OCI-LY3 (cell line): ENCODE measurements around the gene DNMT3L.

Experiments
- H2AFZ ChIP-seq: fragments of 200-600, 300-600 bp; shearing (Covaris generic); 2 replicates; pipeline ENCODE4 v1.6.0; 2014; ENCODE audit warnings: antibody characterized with exemption, low read depth, low read length
- H3K27ac ChIP-seq: fragments of 200-600, 300-600 bp; sonication (generic); 2 replicates; pipeline ENCODE4 v1.5.1; 2014; ENCODE audit warnings: mild to moderate bottlenecking, low read length, moderate library complexity, mixed read lengths
- H3K27me3 ChIP-seq: fragments of 200-600, 300-600 bp; sonication (generic); 2 replicates; pipeline ENCODE4 v1.6.1; 2014; ENCODE audit warnings: low read depth, low read length, mixed read lengths
- H3K36me3 ChIP-seq: fragments of 200-600, 300-600 bp; sonication (generic); replicated peaks from 2 replicates; pipeline ENCODE3; 2014; ENCODE audit warnings: low read depth, low read length, mixed read lengths
- H3K4me1 ChIP-seq: fragments of 300-600, 200-600 bp; sonication (generic); 2 replicates; pipeline ENCODE4 v1.6.1; 2014; ENCODE audit warnings: low read length, mixed read lengths
- H3K4me2 ChIP-seq: fragments of 200-600, 300-600 bp; sonication (generic); 2 replicates; pipeline ENCODE4 v1.6.1; 2014; ENCODE audit warnings: low read length, mixed read lengths
- H3K4me3 ChIP-seq: fragments of 300-600, 200-600 bp; sonication (generic); 2 replicates; pipeline ENCODE4 v1.5.1; 2014; ENCODE audit warnings: antibody characterized with exemption, mild to moderate bottlenecking, low read length, moderate library complexity
- H3K79me2 ChIP-seq: fragments of 300-600, 200-600 bp; shearing (Covaris generic); 2 replicates; pipeline ENCODE4 v1.6.1; 2014; ENCODE audit warnings: mild to moderate bottlenecking, low read length, mixed read lengths
- H3K9ac ChIP-seq: fragments of 300-600, 200-600 bp; shearing (Covaris generic); 2 replicates; pipeline ENCODE4 v1.6.0; 2014; ENCODE audit warnings: mild to moderate bottlenecking, low read length, moderate library complexity
- H3K9me3 ChIP-seq: fragments of 200-600, 300-600 bp; shearing (Covaris generic); 2 replicates; pipeline ENCODE4 v1.6.1; 2014; ENCODE audit warnings: low read length, mixed read lengths; ENCODE audit not compliant: insufficient read depth
- H4K20me1 ChIP-seq: fragments of 200-600, 300-600 bp; sonication (generic); 2 replicates; pipeline ENCODE4 v1.6.1; 2016; ENCODE audit warnings: low read length, mixed read lengths; ENCODE audit not compliant: insufficient read depth
- CTCF ChIP-seq: fragments of 200-600, 300-600 bp; sonication (generic); IDR thresholded peaks from 2 replicates; pipeline ENCODE4 v1.5.1; 2014; ENCODE audit warnings: antibody characterized with exemption, low read length, low read depth
- EZH2phosphoT487 ChIP-seq: fragments of 200-600 bp; shearing (Covaris generic); IDR thresholded peaks from 2 replicates; pipeline ENCODE4 v1.6.1; 2018; ENCODE audit warnings: antibody characterized with exemption, mixed run types, low read depth

The DNMT3L gene

GRCh38 chr21:44291078-44291935, 29.6 kb upstream of the DNMT3L start:
- H3K4me2 ChIP-seq = peak overlapping the region; percentile 45
- H4K20me1 ChIP-seq = no peaks in the 10 kb centered on the region
- H3K9ac ChIP-seq = no peak overlapping the region
- H3K79me2 ChIP-seq = no peaks in the 10 kb centered on the region
- no peaks in the 10 kb centered on the region for H3K36me3 ChIP-seq
- H3K27me3 ChIP-seq = no peaks in the 10 kb centered on the region
- no peak overlapping the region for H3K27ac ChIP-seq
- peaks cover 58% of the 10 kb centered on the region for H3K4me1 ChIP-seq
- no peak overlapping the region for H2AFZ ChIP-seq
- no peaks in the 10 kb centered on the region for H3K9me3 ChIP-seq
- no peak overlapping the region; the same call in 1 of the 2 replicates for H3K4me3 ChIP-seq
- TF ChIP-seq CTCF = no peak
- TF ChIP-seq EZH2phosphoT487 = no peak

GRCh38 chr21:44290327-44291077, 28.8 kb upstream of the DNMT3L start:
- Histone ChIP-seq H2AFZ (no peak overlapping the region), H3K36me3 (no peaks in the 10 kb centered on the region), H3K4me2 (peak overlapping the region; percentile 45; the same call in 1 of the 2 replicates), H4K20me1 (no peaks in the 10 kb centered on the region), H3K79me2 (no peaks in the 10 kb centered on the region), H3K27me3 (no peaks in the 10 kb centered on the region), H3K9ac (no peak overlapping the region), H3K9me3 (no peaks in the 10 kb centered on the region), H3K4me3 (no peak overlapping the region), H3K27ac (no peak overlapping the region), H3K4me1 (peaks cover 57% of the 10 kb centered on the region)
- TF ChIP-seq EZH2phosphoT487 (no peak), CTCF (no peak)

DNA sequence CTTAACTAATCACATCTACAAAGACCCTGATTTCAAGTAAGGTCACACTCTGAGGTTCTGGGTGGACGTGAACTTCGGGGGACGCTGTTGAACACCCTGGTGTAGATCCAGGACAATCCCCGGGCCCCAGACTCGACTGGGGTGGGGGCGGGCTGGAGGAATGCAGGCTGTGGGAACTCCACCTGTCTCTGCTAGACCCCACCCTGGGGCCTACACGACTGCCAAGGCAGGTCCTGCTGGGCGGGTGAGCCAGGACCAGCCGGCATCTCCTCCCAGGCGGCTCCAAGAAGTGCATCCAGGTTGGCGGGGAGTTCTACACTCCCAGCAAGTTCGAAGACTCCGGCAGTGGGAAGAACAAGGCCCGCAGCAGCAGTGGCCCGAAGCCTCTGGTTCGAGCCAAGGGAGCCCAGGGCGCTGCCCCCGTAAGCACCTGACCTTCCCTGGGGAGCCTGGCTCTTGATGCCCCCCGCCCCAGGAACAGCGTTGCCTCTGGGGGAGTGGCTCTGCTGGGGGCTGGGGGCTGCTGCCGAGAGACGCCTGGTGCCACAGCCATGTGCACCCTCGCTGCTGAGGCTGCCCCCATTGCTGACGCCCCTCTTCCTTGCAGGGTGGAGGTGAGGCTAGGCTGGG, 27.8 kb upstream of the DNMT3L start:
- no peak overlapping the region for H3K9ac ChIP-seq
- H3K9me3 ChIP-seq = no peaks in the 10 kb centered on the region
- peaks cover 57% of the 10 kb centered on the region for H3K4me1 ChIP-seq
- no peak overlapping the region for H3K4me2 ChIP-seq
- no peaks in the 10 kb centered on the region for H3K79me2 ChIP-seq
- H3K27ac ChIP-seq = no peak overlapping the region
- H4K20me1 ChIP-seq = no peaks in the 10 kb centered on the region
- no peak overlapping the region for H2AFZ ChIP-seq
- H3K27me3 ChIP-seq = no peaks in the 10 kb centered on the region
- TF ChIP-seq EZH2phosphoT487 (no peak), CTCF (no peak)
- H3K4me3 ChIP-seq = no peak overlapping the region
- H3K36me3 ChIP-seq = no peaks in the 10 kb centered on the region
